Esophagus squamous epithelium (tissue), 4 donors: Measurements from ENCODE around the gene FNDC3B.

Source experiments
- CTCF ChIP-seq, 6 experiments: fragments of 450-650 bp in 4 of 6; fragments of 200-600 bp in 2 of 6; sonication (generic) in 2 of 6; IDR thresholded peaks; one replicate each; pipeline ENCODE4 v1.5.1; 2016 to 2019; ENCODE audit warnings: antibody characterized with exemption in 6 of 6, mild to moderate bottlenecking in 4 of 6, moderate library complexity in 4 of 6
- POLR2A ChIP-seq, 4 donors: fragments of 450-650 bp; IDR thresholded peaks; one replicate each; pipeline ENCODE4 v1.6.1; 2017; ENCODE audit warnings: antibody characterized with exemption in 4 of 4, mild to moderate bottlenecking in 4 of 4, moderate library complexity in 3 of 4

GRCh38 chr3:172125963-172126457 lies 86.6 kb downstream of the FNDC3B start:
- TF ChIP-seq POLR2A (IDR thresholded peaks at IDR 0.05) (no peak), CTCF (IDR thresholded peaks at IDR 0.05) (no peak)
